Prostate gland (tissue), 2 donors: ENCODE data around the gene OR10H5. TPM values are rescaled to one million over a fixed set of nuclear protein-coding genes. Genes with fewer than 3 reads are reported as not detected.
"Not testable (repeated sequence)": the region's sequence is repeated elsewhere in the genome, so short reads cannot be mapped to it uniquely, and the experiment has no call there.

Source experiments
- DNase-seq: peaks from one replicate; pipeline ENCODE4 v3.0.0-alpha.2; 2019; ENCODE audit warnings: low spot score
- H3K27ac ChIP-seq, 2 donors: fragments of 200-600 bp; sonication (generic); 2 replicates each; pipeline ENCODE4 v1.5.1; 2017 to 2019
- H3K27me3 ChIP-seq: fragments of 200-600 bp; sonication (generic); replicated peaks from 2 replicates; pipeline ENCODE4 v1.5.1; 2019; ENCODE audit not compliant: insufficient read depth
- H3K36me3 ChIP-seq, 2 donors: fragments of 200-600 bp; sonication (generic); 1 replicate in 1 of 2; 2 replicates in 1 of 2; pipeline versions ENCODE4 v1.5.1 to v1.8.1; 2017 to 2019
- H3K4me1 ChIP-seq: fragments of 200-600 bp; sonication (generic); replicated peaks from 2 replicates; pipeline ENCODE4 v1.5.1; 2019
- H3K4me3 ChIP-seq, 2 donors: fragments of 200-600 bp; sonication (generic); 2 replicates each; pipeline ENCODE4 v1.5.1; 2017 to 2019
- H3K9me3 ChIP-seq: fragments of 200-600 bp; sonication (generic); 2 replicates; pipeline ENCODE4 v1.5.1; 2017
- CTCF ChIP-seq, 4 experiments: fragments of 200-600 bp in 2 of 4; fragments of 450-650 bp in 2 of 4; sonication (generic) in 2 of 4; IDR thresholded peaks; 1 replicate in 3 of 4; 2 replicates in 1 of 4; pipeline ENCODE4 v1.5.1; 2016 to 2019; ENCODE audit warnings: antibody characterized with exemption in 4 of 4, mild to moderate bottlenecking in 2 of 4, moderate library complexity in 2 of 4
- POLR2A ChIP-seq: fragments of 450-650 bp; IDR thresholded peaks from one replicate; pipeline ENCODE4 v1.6.1; 2016; ENCODE audit warnings: antibody characterized with exemption, mild to moderate bottlenecking
- POLR2AphosphoS5 ChIP-seq: sonication (generic); formaldehyde crosslinking; IDR thresholded peaks from one replicate; pipeline ENCODE4 v1.6.1; 2017; ENCODE audit warnings: antibody characterized with exemption
- WGBS: methylation state at CpG from one replicate; pipeline ENCODE4 v1.1.5; 2018; 5-methylcytosine and 5-hydroxymethylcytosine counted together
- intact Hi-C: fragments of 100-400 bp; cut with DNase I; formaldehyde crosslinking; loops from one replicate; pipeline ENCODE4 v1.14.2; 2022
- total RNA-seq, 2 donors: library from RNA; depleted of rRNA; stranded (reverse); fragments of >200 nt; gene quantifications; one replicate each; pipeline ENCODE4 v1.1.0, GENCODE V29; 2016

OR10H5 gene
- total RNA-seq, 2 donors from 2014 or later: not detected

- Histone ChIP-seq H3K27ac (no peak overlapping the region), H3K36me3 (no peaks in the 10 kb centered on the region), H3K4me1 (no peaks in the 10 kb centered on the region), H3K27me3 (no peaks in the 10 kb centered on the region), H3K4me3 (no peak overlapping the region), H3K9me3 (no peaks in the 10 kb centered on the region)
- DNase-seq: no peak
- 55% methylated on average over 7 of the region's 7 CpGs for WGBS
- no peak for TF ChIP-seq POLR2AphosphoS5
- no peak for TF ChIP-seq CTCF (IDR thresholded peaks at IDR 0.05)
- intact Hi-C loops: no loop called here
Measured at GRCh38 chr19:15828121-15828610, 40.7 kb downstream of the OR10H5 start.

GRCh38 chr19:15828611-15829305 lies 41.3 kb downstream of the OR10H5 start:
- intact Hi-C loops, H3K4me3 ChIP-seq, H3K27me3 ChIP-seq, H3K9me3 ChIP-seq, H3K36me3 ChIP-seq, DNase-seq, H3K27ac ChIP-seq, H3K4me1 ChIP-seq: not testable (repeated sequence)
- 61% methylated on average over 13 of the region's 13 CpGs for WGBS

GRCh38 chr19:15829306-15829698 lies 41.8 kb downstream of the OR10H5 start:
- DNase-seq: no peak
- intact Hi-C loops: no loop called here
- H3K27ac ChIP-seq: no peak overlapping the region
- H3K27me3 ChIP-seq: no peaks in the 10 kb centered on the region
- no peaks in the 10 kb centered on the region for H3K9me3 ChIP-seq
- H3K36me3 ChIP-seq: no peaks in the 10 kb centered on the region
- WGBS: 91% methylated on average over 10 of the region's 10 CpGs
- H3K4me1 ChIP-seq: no peaks in the 10 kb centered on the region
- H3K4me3 ChIP-seq: no peak overlapping the region
- TF ChIP-seq CTCF (IDR thresholded peaks at IDR 0.05): no peak
- TF ChIP-seq POLR2AphosphoS5: no peak
- TF ChIP-seq POLR2A: no peak

- no peak for TF ChIP-seq POLR2A
- no peak for TF ChIP-seq POLR2AphosphoS5
- no peak for TF ChIP-seq CTCF (IDR thresholded peaks at IDR 0.05)
- H3K36me3 ChIP-seq: no peaks in the 10 kb centered on the region
- intact Hi-C loops: no loop called here
- no peak for DNase-seq
- H3K9me3 ChIP-seq: no peaks in the 10 kb centered on the region
- 86% methylated on average over 8 of the region's 8 CpGs for WGBS
- no peak overlapping the region for H3K27ac ChIP-seq
- H3K4me1 ChIP-seq: no peaks in the 10 kb centered on the region
- no peak overlapping the region for H3K4me3 ChIP-seq
- H3K27me3 ChIP-seq: no peaks in the 10 kb centered on the region
Measured at GRCh38 chr19:15829786-15830185, 42.3 kb downstream of the OR10H5 start.

- WGBS: 78% methylated on average over 5 of the region's 5 CpGs
- intact Hi-C loops: no loop called here
- Histone ChIP-seq H3K36me3 (no peaks in the 10 kb centered on the region), H3K27ac (no peak overlapping the region), H3K4me3 (no peak overlapping the region), H3K4me1 (no peaks in the 10 kb centered on the region), H3K9me3 (no peaks in the 10 kb centered on the region), H3K27me3 (no peaks in the 10 kb centered on the region)
- no peak for TF ChIP-seq POLR2AphosphoS5
- DNase-seq: no peak
Measured at GRCh38 chr19:15831626-15832025, 44.2 kb downstream of the OR10H5 start.

GRCh38 chr19:15834232-15834631 lies 46.8 kb downstream of the OR10H5 start:
- H3K4me1 ChIP-seq, H3K9me3 ChIP-seq, intact Hi-C loops, H3K27me3 ChIP-seq, H3K36me3 ChIP-seq, DNase-seq, H3K4me3 ChIP-seq: not testable (repeated sequence)
- peak overlapping the region; percentile 30 to 63 for H3K27ac ChIP-seq
- WGBS: 96% methylated on average over 3 of the region's 3 CpGs
